ENCODE results near the gene PTMA.

DNA sequence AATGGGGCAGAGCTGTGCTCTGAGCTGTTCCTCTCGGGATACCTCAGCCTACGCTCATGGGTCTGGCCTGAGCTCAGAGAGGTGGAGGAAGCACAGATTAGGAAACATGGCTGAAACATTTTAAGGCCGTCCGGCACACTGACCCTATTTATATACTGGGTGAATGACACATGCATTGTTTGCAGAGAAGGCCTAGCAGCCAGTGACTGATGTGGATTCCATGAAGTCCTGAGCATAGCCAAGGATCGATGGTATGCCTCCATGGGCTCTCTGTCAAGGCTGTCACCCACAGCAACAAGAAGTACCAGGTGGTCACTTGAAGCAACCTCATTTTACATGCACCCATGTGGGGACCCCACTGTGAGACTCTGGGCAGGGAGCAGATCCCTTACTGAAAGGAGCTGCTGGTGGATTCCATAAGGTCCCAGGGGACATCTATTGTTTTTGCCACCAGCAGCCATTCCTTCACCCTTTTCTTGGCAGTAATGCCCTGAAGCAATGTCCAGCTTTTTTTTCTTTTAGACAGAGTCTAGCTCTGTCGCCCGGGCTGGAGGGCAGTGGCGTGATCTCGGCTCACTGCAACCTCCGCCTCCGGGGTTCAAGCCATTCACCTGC lies 8.4 kb downstream of the PTMA start:
- TF ChIP-seq, protein P1, sequence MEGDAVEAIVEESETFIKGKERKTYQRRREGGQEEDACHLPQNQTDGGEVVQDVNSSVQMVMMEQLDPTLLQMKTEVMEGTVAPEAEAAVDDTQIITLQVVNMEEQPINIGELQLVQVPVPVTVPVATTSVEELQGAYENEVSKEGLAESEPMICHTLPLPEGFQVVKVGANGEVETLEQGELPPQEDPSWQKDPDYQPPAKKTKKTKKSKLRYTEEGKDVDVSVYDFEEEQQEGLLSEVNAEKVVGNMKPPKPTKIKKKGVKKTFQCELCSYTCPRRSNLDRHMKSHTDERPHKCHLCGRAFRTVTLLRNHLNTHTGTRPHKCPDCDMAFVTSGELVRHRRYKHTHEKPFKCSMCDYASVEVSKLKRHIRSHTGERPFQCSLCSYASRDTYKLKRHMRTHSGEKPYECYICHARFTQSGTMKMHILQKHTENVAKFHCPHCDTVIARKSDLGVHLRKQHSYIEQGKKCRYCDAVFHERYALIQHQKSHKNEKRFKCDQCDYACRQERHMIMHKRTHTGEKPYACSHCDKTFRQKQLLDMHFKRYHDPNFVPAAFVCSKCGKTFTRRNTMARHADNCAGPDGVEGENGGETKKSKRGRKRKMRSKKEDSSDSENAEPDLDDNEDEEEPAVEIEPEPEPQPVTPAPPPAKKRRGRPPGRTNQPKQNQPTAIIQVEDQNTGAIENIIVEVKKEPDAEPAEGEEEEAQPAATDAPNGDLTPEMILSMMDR (IDR thresholded peaks at IDR 0.05): no peak
- TF ChIP-seq POLR2A (IDR thresholded peaks at IDR 0.05): no peak

All from lower leg skin (tissue), 3 donors.